GM12878 (cell line): ENCODE results near the gene IRAK2. TPM values are rescaled to one million over a fixed set of nuclear protein-coding genes. Genes with fewer than 3 reads are reported as not detected.

ENCODE experiments used
- ATAC-seq: fragments of 200-7000 bp; cut with Tn5 transposase; 3 replicates; pipeline ENCODE4 v1.9.1; 2020; ENCODE audit warnings: mild to moderate bottlenecking, moderate library complexity
- BruUV-seq: library from RNA; stranded (reverse); fragments of 400-500 nt; replicated peaks from 2 replicates; lab custom pipeline; 2021; lab: Mats Ljungman, UMichigan
- CTCF ChIA-PET: fragments of 300-600 bp; sonication (Branson Sonifier 250); formaldehyde crosslinking; extraction: SDS; loops from one replicate; lab custom pipeline; 2021; ENCODE audit warnings: inconsistent platforms; lab: Yijun Ruan, JAX
- POLR2A ChIA-PET: fragments of 350-600 bp; formaldehyde crosslinking; extraction: SDS; loops from one replicate; lab custom pipeline; 2021; ENCODE audit warnings: inconsistent platforms; lab: Charles Lee
- RAD21 ChIA-PET: fragments of 300-600 bp; sonication (Branson Sonifier 250); formaldehyde crosslinking; loops from one replicate; lab custom pipeline; 2023; ENCODE audit warnings: antibody characterized with exemption; ENCODE audit not compliant: unreplicated experiment; lab: Charles Lee
- SMC1A ChIA-PET: fragments of 300-600 bp; sonication (Branson Sonifier 250); formaldehyde crosslinking; loops from one replicate; lab custom pipeline; 2023; ENCODE audit not compliant: unreplicated experiment, uncharacterized antibody; lab: Charles Lee
- DNase-seq: peaks from one replicate; pipeline ENCODE4 v3.0.0-alpha.2; 2011; ENCODE audit warnings: low read depth, low spot score
- FAIRE-seq: peaks from 3 replicates; lab custom pipeline; 2011; peaks lifted over from hg19 to GRCh38; lab: Jason Lieb, UNC
- H2AFZ ChIP-seq: 2 replicates; pipeline ENCODE4 v1.6.0; 2011; ENCODE audit warnings: low read depth, low read length, control low read depth; ENCODE audit not compliant: control insufficient read depth
- H3K27ac ChIP-seq: 2 replicates; pipeline ENCODE4 v1.5.1; 2011; ENCODE audit warnings: control low read depth; ENCODE audit not compliant: control insufficient read depth, insufficient read depth
- H3K27me3 ChIP-seq, 2 experiments: replicated peaks in 1 of 2; 2 replicates each; pipeline versions ENCODE4 v1.6.0 to v1.6.1; 2011; ENCODE audit warnings: low read length in 1 of 2; ENCODE audit not compliant: control insufficient read depth in 2 of 2, insufficient read depth in 2 of 2
- H3K36me3 ChIP-seq, 2 experiments: 2 replicates each; pipeline ENCODE4 v1.5.1; 2011; ENCODE audit warnings: low read length in 1 of 2; ENCODE audit not compliant: control insufficient read depth in 2 of 2, insufficient read depth in 2 of 2
- H3K4me1 ChIP-seq: 2 replicates; pipeline ENCODE4 v1.6.1; 2011; ENCODE audit warnings: mild to moderate bottlenecking, low read length, moderate library complexity, mixed read lengths; ENCODE audit not compliant: control insufficient read depth, insufficient read depth
- H3K4me2 ChIP-seq: 2 replicates; pipeline ENCODE4 v1.6.0; 2011; ENCODE audit warnings: control low read depth; ENCODE audit not compliant: control insufficient read depth, insufficient read depth
- H3K4me3 ChIP-seq: fragments of 200-600 bp; sonication (generic); 2 replicates; pipeline ENCODE4 v1.5.1; 2016
- H3K79me2 ChIP-seq: 2 replicates; pipeline ENCODE4 v1.6.0; 2011; ENCODE audit warnings: low read length; ENCODE audit not compliant: control insufficient read depth, insufficient read depth
- H3K9ac ChIP-seq: 2 replicates; pipeline ENCODE4 v1.8.0; 2011; ENCODE audit warnings: low read length, control low read depth, mixed read lengths; ENCODE audit not compliant: control insufficient read depth, insufficient read depth
- H3K9me3 ChIP-seq: replicated peaks from 3 replicates; pipeline ENCODE4 v1.5.1; 2011; ENCODE audit warnings: mild to moderate bottlenecking, low read length; ENCODE audit not compliant: control insufficient read depth, insufficient read depth
- H4K20me1 ChIP-seq: 2 replicates; pipeline ENCODE4 v1.6.0; 2011; ENCODE audit not compliant: control insufficient read depth, insufficient read depth
- BCLAF1 ChIP-seq: fragments of 450-650 bp; IDR thresholded peaks from 2 replicates; pipeline ENCODE4 v1.6.1; 2017; ENCODE audit warnings: antibody characterized with exemption, mild to moderate bottlenecking, moderate library complexity
- CBX5 ChIP-seq: sonication (generic); IDR thresholded peaks from 2 replicates; pipeline ENCODE4 v1.6.1; 2016; ENCODE audit warnings: low read depth, moderate library complexity, mild to moderate bottlenecking, inconsistent platforms
- FOS ChIP-seq: IDR thresholded peaks from 3 replicates; pipeline ENCODE4 v1.6.1; 2011; ENCODE audit warnings: borderline replicate concordance; ENCODE audit not compliant: insufficient read length; ENCODE audit errors: extremely low read depth
- GABPA ChIP-seq: IDR thresholded peaks from 2 replicates; pipeline ENCODE4 v1.6.1; 2014; ENCODE audit warnings: antibody characterized with exemption, low read depth, mild to moderate bottlenecking, inconsistent platforms
- KAT2A ChIP-seq: conservative IDR thresholded peaks from 2 replicates; pipeline ENCODE4 v1.6.1; 2011; ENCODE audit warnings: low read depth, low read length; ENCODE audit not compliant: control insufficient read depth
- POLR2AphosphoS2 ChIP-seq: IDR thresholded peaks from 2 replicates; pipeline ENCODE4 v1.6.1; 2011; ENCODE audit warnings: low read depth, mild to moderate bottlenecking, low read length, improper control_type of control experiment, moderate library complexity
- RAD21 ChIP-seq: IDR thresholded peaks from 2 replicates; pipeline ENCODE4 v1.6.1; 2011; ENCODE audit warnings: mild to moderate bottlenecking, low read depth, low read length, moderate library complexity; ENCODE audit not compliant: insufficient read depth
- USF1 ChIP-seq: IDR thresholded peaks from 2 replicates; pipeline ENCODE4 v1.6.1; 2011; ENCODE audit warnings: borderline replicate concordance, low read depth, mild to moderate bottlenecking, moderate library complexity, mixed read lengths, low read length; ENCODE audit not compliant: insufficient read depth; ENCODE audit errors: extremely low read length
- WGBS: methylation state at CpG from one replicate; pipeline ENCODE4 v1.1.6; 2016; ENCODE audit warnings: low lambda C conversion rate; ENCODE audit not compliant: insufficient replicate concordance, insufficient coverage; ENCODE audit errors: missing lambda C conversion rate; 5-methylcytosine and 5-hydroxymethylcytosine counted together
- in situ Hi-C: fragments of 300-500 bp; cut with MboI; formaldehyde crosslinking; loops from 9 replicates; pipeline ENCODE4 v1.14.3; 2018; ENCODE audit warnings: mixed read lengths
- intact Hi-C: fragments of 100-400 bp; cut with micrococcal nuclease; formaldehyde crosslinking; loops from one replicate; pipeline ENCODE4 v1.14.2; 2022; ENCODE audit not compliant: unreplicated experiment
- polyA plus RNA-seq, 11 experiments: library from polyadenylated mRNA; depleted of rRNA in 4 of 11; unstranded in 6 of 11; stranded (reverse) in 5 of 11; fragments of >200 nt; fragmentation: Nextera tagmentation in 4 of 11; fragmentation: Illumina TruSeq in 1 of 11; extraction: Ambion mirVana in 4 of 11; extraction: Trizol in 1 of 11; gene quantifications; 1 replicate in 1 of 11; 2 replicates in 10 of 11; pipeline versions ENCODE4 v1.2.1 to v1.2.3, GENCODE V29; 2011 to 2016; ENCODE audit warnings: inconsistent platforms in 2 of 11, missing spikeins in 2 of 11, low read depth in 1 of 11
- total RNA-seq, 4 experiments: library from RNA; depleted of rRNA in 3 of 4; stranded (reverse); fragments of >200 nt in 3 of 4; fragmentation: Illumina TruSeq in 1 of 4; extraction: Trizol in 1 of 4; gene quantifications; 2 replicates each; pipeline versions ENCODE4 v1.2.1 to v1.2.3, GENCODE V29; 2013 to 2021
- TF ChIP-seq, protein P1 (sequence below): fragments of 450-650 bp; formaldehyde crosslinking; IDR thresholded peaks from 2 replicates; pipeline ENCODE4 v1.5.0; 2022; ENCODE audit warnings: mild to moderate bottlenecking, missing genetic modification characterization

Gene IRAK2
- total and polyA plus RNA-seq, 10 of the 15 experiments (the other 5 are each of a cell fraction or from before 2014, with no cell fraction given) = 0.48 to 5.7 (median 4.5) TPM

DNA sequence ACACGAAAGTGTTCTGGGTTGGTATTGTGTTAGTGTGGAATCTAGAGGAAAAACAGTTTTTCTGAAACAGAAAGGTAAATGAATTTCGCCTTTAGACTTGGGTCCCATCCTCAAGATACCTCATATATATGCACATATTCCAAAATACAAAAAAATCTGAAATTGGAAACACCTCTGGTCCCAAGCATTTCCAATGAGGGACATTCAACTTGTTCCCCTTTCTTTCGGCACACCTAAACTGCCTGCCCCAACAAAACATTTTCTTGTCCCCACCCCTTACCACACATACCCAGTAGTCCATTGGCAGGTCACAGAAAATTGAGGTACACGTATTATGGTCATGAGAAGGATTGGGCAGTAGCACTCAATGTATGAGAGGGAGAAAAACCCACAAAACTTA lies 9.1 kb upstream of the IRAK2 start:
- Histone ChIP-seq H3K36me3 (peaks cover 0 to 8% of the 10 kb centered on the region in 2 experiments; a peak in 3 of 4 replicates), H3K4me3 (no peak overlapping the region), H3K4me1 (no peaks in the 10 kb centered on the region), H3K9me3 (no peaks in the 10 kb centered on the region; the same call in 2 of the 3 replicates), H3K27me3 (no peaks in the 10 kb centered on the region), H3K9ac (no peak overlapping the region), H2AFZ (no peak overlapping the region), H3K27ac (no peak overlapping the region), H3K79me2 (no peaks in the 10 kb centered on the region), H4K20me1 (no peaks in the 10 kb centered on the region), H3K4me2 (no peak overlapping the region)
- SMC1A ChIA-PET = no interaction called here
- RAD21 ChIA-PET = interaction anchor here (0.6 kb wide), 1 partner anchor 266 kb away, joined by 4 read pairs; no protein-coding TSS in a partner anchor
- ATAC-seq (no peak), DNase-seq (no peak), FAIRE-seq (no peak)
- no TSS peak for BruUV-seq
- in situ Hi-C loops = no loop called here
- TF ChIP-seq KAT2A (no peak), CBX5 (no peak), BCLAF1 (no peak), USF1 (no peak), RAD21 (no peak), GABPA (no peak), FOS (no peak), POLR2AphosphoS2 (no peak)
- TF ChIP-seq, protein P1, sequence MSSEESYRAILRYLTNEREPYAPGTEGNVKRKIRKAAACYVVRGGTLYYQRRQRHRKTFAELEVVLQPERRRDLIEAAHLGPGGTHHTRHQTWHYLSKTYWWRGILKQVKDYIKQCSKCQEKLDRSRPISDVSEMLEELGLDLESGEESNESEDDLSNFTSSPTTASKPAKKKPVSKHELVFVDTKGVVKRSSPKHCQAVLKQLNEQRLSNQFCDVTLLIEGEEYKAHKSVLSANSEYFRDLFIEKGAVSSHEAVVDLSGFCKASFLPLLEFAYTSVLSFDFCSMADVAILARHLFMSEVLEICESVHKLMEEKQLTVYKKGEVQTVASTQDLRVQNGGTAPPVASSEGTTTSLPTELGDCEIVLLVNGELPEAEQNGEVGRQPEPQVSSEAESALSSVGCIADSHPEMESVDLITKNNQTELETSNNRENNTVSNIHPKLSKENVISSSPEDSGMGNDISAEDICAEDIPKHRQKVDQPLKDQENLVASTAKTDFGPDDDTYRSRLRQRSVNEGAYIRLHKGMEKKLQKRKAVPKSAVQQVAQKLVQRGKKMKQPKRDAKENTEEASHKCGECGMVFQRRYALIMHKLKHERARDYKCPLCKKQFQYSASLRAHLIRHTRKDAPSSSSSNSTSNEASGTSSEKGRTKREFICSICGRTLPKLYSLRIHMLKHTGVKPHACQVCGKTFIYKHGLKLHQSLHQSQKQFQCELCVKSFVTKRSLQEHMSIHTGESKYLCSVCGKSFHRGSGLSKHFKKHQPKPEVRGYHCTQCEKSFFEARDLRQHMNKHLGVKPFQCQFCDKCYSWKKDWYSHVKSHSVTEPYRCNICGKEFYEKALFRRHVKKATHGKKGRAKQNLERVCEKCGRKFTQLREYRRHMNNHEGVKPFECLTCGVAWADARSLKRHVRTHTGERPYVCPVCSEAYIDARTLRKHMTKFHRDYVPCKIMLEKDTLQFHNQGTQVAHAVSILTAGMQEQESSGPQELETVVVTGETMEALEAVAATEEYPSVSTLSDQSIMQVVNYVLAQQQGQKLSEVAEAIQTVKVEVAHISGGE (CRISPR knock-in tag) = no peak
- intact Hi-C loops = no loop called here
- CTCF ChIA-PET = no interaction called here
- POLR2A ChIA-PET = interaction anchor here (0.6 kb wide), 1 partner anchor 16 kb away, joined by 3 read pairs; no protein-coding TSS in a partner anchor
- WGBS = 96% methylated on average over 4 of the region's 4 CpGs
